Skeletal muscle satellite cell (primary cell): ENCODE measurements around the gene EDRF1.

Experiments used
- H3K27me3 ChIP-seq: 2 replicates; pipeline ENCODE4 v1.7.0; 2013; ENCODE audit warnings: low read length; ENCODE audit not compliant: control insufficient read depth, insufficient read depth
- H3K36me3 ChIP-seq: 2 replicates; pipeline ENCODE4 v1.7.0; 2013; ENCODE audit warnings: mild to moderate bottlenecking, control low read depth, low read length; ENCODE audit not compliant: insufficient read depth
- H3K4me1 ChIP-seq: 2 replicates; pipeline ENCODE4 v1.7.0; 2013; ENCODE audit warnings: low read length; ENCODE audit not compliant: control insufficient read depth, insufficient read depth
- H3K4me2 ChIP-seq: 2 replicates; pipeline ENCODE4 v1.7.0; 2013; ENCODE audit warnings: mild to moderate bottlenecking, low read length
- H3K4me3 ChIP-seq: 2 replicates; pipeline ENCODE4 v1.7.0; 2013; ENCODE audit warnings: low read length
- H3K9ac ChIP-seq: 2 replicates; pipeline ENCODE4 v1.7.0; 2013; ENCODE audit warnings: mild to moderate bottlenecking, low read depth, low read length, moderate library complexity
- H3K9me3 ChIP-seq: replicated peaks from 2 replicates; pipeline ENCODE4 v1.7.0; 2013; ENCODE audit warnings: mild to moderate bottlenecking, control low read depth, low read length

EDRF1 gene

DNA sequence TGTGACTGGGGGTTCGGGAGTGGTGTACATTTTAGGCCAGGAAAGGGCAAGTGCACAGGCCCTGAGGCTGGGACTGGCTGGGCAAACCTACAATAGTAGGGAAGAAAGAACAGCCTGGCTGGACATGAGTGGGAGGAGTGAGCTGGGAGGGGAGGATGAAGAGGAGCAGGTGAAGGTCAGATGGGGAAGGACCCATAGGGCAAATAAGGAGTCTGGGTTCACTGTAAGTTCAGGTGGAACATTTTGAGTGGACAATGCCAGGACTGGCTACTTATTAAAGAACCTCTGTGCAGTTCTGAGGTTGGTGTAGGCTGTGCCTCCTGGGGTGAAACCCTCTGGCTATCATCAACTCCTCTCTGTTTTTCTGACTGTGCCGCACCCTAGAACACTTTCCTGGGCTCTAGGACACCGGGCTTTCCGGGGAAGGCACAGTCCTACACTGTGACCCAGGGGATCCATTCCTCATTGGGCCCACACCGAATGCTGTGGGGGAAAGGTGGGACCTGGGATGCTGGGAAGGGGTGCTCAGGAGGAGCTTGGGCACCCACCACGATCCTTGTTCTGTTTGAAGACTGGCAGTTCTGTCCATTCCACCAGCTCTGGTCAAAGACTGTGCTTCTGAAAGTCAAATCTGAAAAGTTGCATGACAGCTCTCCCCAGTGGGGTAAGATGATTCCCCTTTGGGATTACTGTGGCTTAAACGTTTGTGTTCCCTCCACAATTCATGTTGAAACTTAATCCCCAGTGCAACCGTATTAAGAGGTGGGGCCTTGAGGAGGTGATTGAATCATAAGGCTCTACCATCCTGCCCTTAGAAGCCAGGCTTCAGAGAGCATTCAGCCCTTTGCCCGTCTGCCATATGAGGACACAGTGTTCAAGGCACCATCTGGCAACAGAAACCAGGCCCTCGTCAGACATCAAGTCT, 60.2 kb downstream of the EDRF1 start:
- Histone ChIP-seq H3K9me3 (no peaks in the 10 kb centered on the region), H3K36me3 (no peaks in the 10 kb centered on the region), H3K4me1 (no peaks in the 10 kb centered on the region), H3K4me3 (no peak overlapping the region), H3K9ac (no peak overlapping the region), H3K4me2 (no peak overlapping the region), H3K27me3 (no peaks in the 10 kb centered on the region)

- Histone ChIP-seq H3K4me3 (no peak overlapping the region), H3K36me3 (no peaks in the 10 kb centered on the region), H3K27me3 (no peaks in the 10 kb centered on the region), H3K4me2 (no peak overlapping the region), H3K4me1 (no peaks in the 10 kb centered on the region), H3K9ac (no peak overlapping the region), H3K9me3 (no peaks in the 10 kb centered on the region)
These were observed 61.9 kb downstream of the EDRF1 start for GRCh38 chr10:125781374-125781773.

- no peaks in the 10 kb centered on the region for H3K36me3 ChIP-seq
- no peak overlapping the region for H3K4me2 ChIP-seq
- no peaks in the 10 kb centered on the region for H3K27me3 ChIP-seq
- no peak overlapping the region for H3K9ac ChIP-seq
- H3K9me3 ChIP-seq = no peaks in the 10 kb centered on the region
- no peaks in the 10 kb centered on the region for H3K4me1 ChIP-seq
- H3K4me3 ChIP-seq = no peak overlapping the region
These were observed 62.5 kb downstream of the EDRF1 start for GRCh38 chr10:125782054-125782453.

GRCh38 chr10:125782616-125783015, 63.1 kb downstream of the EDRF1 start:
- Histone ChIP-seq H3K27me3 (no peaks in the 10 kb centered on the region), H3K4me3 (no peak overlapping the region), H3K36me3 (no peaks in the 10 kb centered on the region), H3K9me3 (no peaks in the 10 kb centered on the region), H3K4me2 (no peak overlapping the region), H3K9ac (no peak overlapping the region), H3K4me1 (no peaks in the 10 kb centered on the region)

GRCh38 chr10:125783408-125783807, 63.9 kb downstream of the EDRF1 start:
- H3K27me3 ChIP-seq = no peaks in the 10 kb centered on the region
- no peaks in the 10 kb centered on the region for H3K4me1 ChIP-seq
- no peaks in the 10 kb centered on the region for H3K9me3 ChIP-seq
- H3K4me2 ChIP-seq = no peak overlapping the region
- H3K4me3 ChIP-seq = no peak overlapping the region
- no peak overlapping the region for H3K9ac ChIP-seq
- peaks cover 7% of the 10 kb centered on the region for H3K36me3 ChIP-seq

DNA sequence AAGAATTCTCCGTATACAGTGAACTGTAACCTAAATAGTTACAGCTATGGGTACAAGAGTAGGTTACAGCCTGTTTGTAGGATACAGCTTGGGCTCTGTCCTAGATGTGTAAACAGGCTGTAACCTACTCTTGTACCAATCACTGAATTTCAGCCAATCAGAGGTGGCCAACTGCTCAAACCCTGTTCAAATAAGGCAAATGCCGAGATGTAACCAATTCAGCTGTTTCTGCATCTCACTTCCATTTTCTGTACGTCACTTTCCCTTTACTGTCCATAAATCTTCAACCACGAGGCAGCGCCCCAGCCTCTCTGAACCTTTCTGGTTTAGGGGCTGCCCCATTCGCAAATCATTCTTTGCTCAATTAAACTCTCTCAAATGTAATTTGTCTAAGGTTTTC, 64.4 kb downstream of the EDRF1 start:
- Histone ChIP-seq H3K36me3 (peaks cover 11% of the 10 kb centered on the region), H3K4me2 (no peak overlapping the region), H3K9ac (no peak overlapping the region), H3K9me3 (no peaks in the 10 kb centered on the region), H3K27me3 (no peaks in the 10 kb centered on the region), H3K4me3 (no peak overlapping the region), H3K4me1 (no peaks in the 10 kb centered on the region)

- Histone ChIP-seq H3K27me3 (no peaks in the 10 kb centered on the region), H3K36me3 (peaks cover 11% of the 10 kb centered on the region), H3K4me2 (no peak overlapping the region)
These were observed 66.3 kb downstream of the EDRF1 start for GRCh38 chr10:125785791-125786190.

DNA sequence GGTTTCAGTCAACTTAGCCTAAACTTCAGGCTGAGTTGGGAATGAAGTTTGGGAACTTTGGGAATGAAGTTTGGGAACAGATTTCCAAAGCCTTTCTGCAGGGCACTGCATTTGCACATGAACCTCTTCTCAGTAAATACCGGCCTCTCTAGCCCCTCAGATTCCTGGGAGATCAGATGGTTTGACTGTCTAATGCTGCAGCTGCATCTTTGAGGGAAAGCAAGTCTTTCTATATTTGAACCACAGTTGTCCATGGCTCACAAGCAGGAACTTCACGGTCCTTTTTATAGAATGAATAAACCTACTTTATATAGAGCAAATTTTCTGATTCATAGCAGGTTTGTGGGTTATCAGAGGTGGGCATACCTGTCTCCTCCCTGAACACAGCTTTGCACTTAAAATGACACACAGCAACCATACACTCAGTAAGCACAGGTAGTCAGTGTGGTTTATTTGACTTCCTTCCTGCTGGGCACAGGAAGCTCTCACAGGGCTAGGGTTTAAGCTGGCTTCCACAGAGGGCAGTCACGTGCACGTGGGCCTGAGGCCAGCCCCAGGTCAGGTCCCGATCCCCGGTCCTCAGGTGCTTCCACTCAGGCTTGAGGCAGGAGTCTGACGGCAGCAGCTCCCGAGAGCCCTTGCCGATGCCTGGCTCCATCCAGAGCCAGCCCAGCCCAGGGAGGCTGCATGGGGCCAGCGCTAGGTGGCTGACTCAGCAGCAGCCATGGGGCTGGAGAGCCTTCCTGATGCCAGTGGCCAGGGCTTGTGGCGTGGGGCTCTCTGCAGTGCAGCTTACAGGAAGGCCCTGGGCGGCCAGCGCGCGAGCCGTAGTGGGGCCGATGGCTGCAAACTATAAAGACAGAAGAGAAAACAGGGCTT, 68.9 kb downstream of the EDRF1 start:
- Histone ChIP-seq H3K36me3 (peaks cover 21% of the 10 kb centered on the region), H3K27me3 (no peaks in the 10 kb centered on the region), H3K4me3 (no peak overlapping the region), H3K9me3 (no peaks in the 10 kb centered on the region), H3K4me1 (no peaks in the 10 kb centered on the region), H3K4me2 (no peak overlapping the region), H3K9ac (no peak overlapping the region)

More at GRCh38 chr10:125785791-125786190, 66.3 kb downstream of the EDRF1 start:
- H3K4me1 ChIP-seq = no peaks in the 10 kb centered on the region
- H3K9me3 ChIP-seq = no peaks in the 10 kb centered on the region
- no peak overlapping the region for H3K9ac ChIP-seq
- no peak overlapping the region for H3K4me3 ChIP-seq

- H3K4me3 ChIP-seq = no peak overlapping the region
- no peak overlapping the region for H3K9ac ChIP-seq
- no peaks in the 10 kb centered on the region for H3K27me3 ChIP-seq
- H3K36me3 ChIP-seq = peaks cover 47% of the 10 kb centered on the region
- no peaks in the 10 kb centered on the region for H3K4me1 ChIP-seq
- no peaks in the 10 kb centered on the region for H3K9me3 ChIP-seq
- H3K4me2 ChIP-seq = no peak overlapping the region
These were observed 73.1 kb downstream of the EDRF1 start for GRCh38 chr10:125792342-125793300.

GRCh38 chr10:125795128-125795527, 75.6 kb downstream of the EDRF1 start:
- Histone ChIP-seq H3K27me3 (no peaks in the 10 kb centered on the region), H3K4me1 (no peaks in the 10 kb centered on the region), H3K9me3 (no peaks in the 10 kb centered on the region), H3K4me2 (no peak overlapping the region), H3K4me3 (no peak overlapping the region), H3K36me3 (peaks cover 39% of the 10 kb centered on the region), H3K9ac (no peak overlapping the region)
